PC-9 (cell line): ENCODE measurements around the gene CCL27. TPM values are rescaled to one million over a fixed set of nuclear protein-coding genes. Genes with fewer than 3 reads are reported as not detected.

Experiments used
- BruUV-seq: library from RNA; stranded (reverse); fragments of 400-500 nt; replicated peaks from 2 replicates; lab custom pipeline; 2021; lab: Mats Ljungman, UMichigan
- CTCF ChIA-PET: fragments of 300-600 bp; sonication (Branson Sonifier 250); formaldehyde crosslinking; loops from one replicate; lab custom pipeline; 2022; ENCODE audit warnings: antibody characterized with exemption; lab: Charles Lee
- POLR2A ChIA-PET: fragments of 300-600 bp; sonication (Branson Sonifier 250); formaldehyde crosslinking; loops from one replicate; lab custom pipeline; 2022; ENCODE audit warnings: antibody characterized with exemption; ENCODE audit not compliant: unreplicated experiment; lab: Charles Lee
- DNase-seq, 2 experiments: peaks; one replicate each; pipeline versions ENCODE4 v3.0.0 to v3.0.0-alpha.2; 2015 to 2022; ENCODE audit warnings: mixed read lengths in 1 of 2
- H2AFZ ChIP-seq: fragments of 200-600 bp; sonication (generic); 2 replicates; pipeline ENCODE4 v1.8.1; 2017; ENCODE audit warnings: antibody characterized with exemption
- H3F3A ChIP-seq: fragments of 200-600 bp; sonication (generic); 2 replicates; pipeline ENCODE4 v1.8.1; 2017; ENCODE audit warnings: antibody characterized with exemption, mild to moderate bottlenecking, low read depth; ENCODE audit not compliant: insufficient read depth
- H3K27ac ChIP-seq: fragments of 200-600 bp; sonication (generic); 2 replicates; pipeline ENCODE4 v1.6.1; 2016; ENCODE audit warnings: mixed run types
- H3K27me3 ChIP-seq: fragments of 200-600 bp; sonication (generic); 2 replicates; pipeline ENCODE4 v1.6.1; 2016; ENCODE audit warnings: low read depth, mixed run types; ENCODE audit not compliant: insufficient read depth
- H3K36me3 ChIP-seq: fragments of 200-600 bp; sonication (generic); 2 replicates; pipeline ENCODE4 v1.6.1; 2016; ENCODE audit warnings: low read depth, mixed run types
- H3K4me1 ChIP-seq: fragments of 200-600 bp; sonication (generic); replicated peaks from 2 replicates; pipeline ENCODE4 v1.6.1; 2016; ENCODE audit warnings: mixed run types; ENCODE audit not compliant: insufficient read depth
- H3K4me2 ChIP-seq: fragments of 200-600 bp; sonication (generic); 2 replicates; pipeline ENCODE4 v1.6.1; 2017; ENCODE audit warnings: mixed run types
- H3K4me3 ChIP-seq: fragments of 200-600 bp; sonication (generic); 2 replicates; pipeline ENCODE4 v1.6.1; 2016; ENCODE audit warnings: mixed run types
- H3K79me2 ChIP-seq: fragments of 200-600 bp; sonication (generic); 2 replicates; pipeline ENCODE4 v1.6.1; 2017; ENCODE audit warnings: low read depth, mixed run types
- H3K9me2 ChIP-seq: fragments of 200-600 bp; sonication (generic); 2 replicates; pipeline ENCODE4 v1.8.1; 2017; ENCODE audit warnings: mild to moderate bottlenecking; ENCODE audit not compliant: insufficient read depth
- H3K9me3 ChIP-seq: fragments of 200-600 bp; sonication (generic); 2 replicates; pipeline ENCODE4 v1.8.1; 2016; ENCODE audit warnings: low read depth; ENCODE audit not compliant: insufficient read depth
- H4K20me1 ChIP-seq: fragments of 200-600 bp; sonication (generic); 2 replicates; pipeline ENCODE4 v1.8.1; 2017; ENCODE audit not compliant: insufficient read depth
- CTCF ChIP-seq: fragments of 200-600 bp; sonication (generic); conservative IDR thresholded peaks from 2 replicates; pipeline ENCODE4 v1.6.1; 2017; ENCODE audit warnings: mixed run types, antibody characterized with exemption, mild to moderate bottlenecking, moderate library complexity
- EZH2 ChIP-seq: fragments of 200-600 bp; sonication (generic); IDR thresholded peaks from 2 replicates; pipeline ENCODE4 v1.8.0; 2017; ENCODE audit warnings: antibody characterized with exemption, low read depth
- intact Hi-C: fragments of 100-400 bp; cut with micrococcal nuclease; formaldehyde crosslinking; loops from one replicate; pipeline ENCODE4 v1.10.0; 2022; ENCODE audit not compliant: unreplicated experiment
- total RNA-seq: library from RNA; stranded (reverse); gene quantifications from 2 replicates; pipeline ENCODE4 v1.2.3, GENCODE V29; 2021

Gene CCL27
- total RNA-seq, 1 experiment from 2014 or later: 0.44 TPM

GRCh38 chr9:34638138-34638445, 24.4 kb downstream of the CCL27 start:
- ChIA-PET POLR2A (interaction anchor here (0.6 to 0.7 kb wide), 2 partner anchors 81 to 207 kb away, joined by 3 to 4 read pairs; no protein-coding TSS in a partner anchor), CTCF (interaction anchor here (0.5 to 1.0 kb wide), 2 partner anchors 34 to 54 kb away, joined by 3 to 10 read pairs; no protein-coding TSS in a partner anchor)
- H3K9me3 ChIP-seq: no peaks in the 10 kb centered on the region
- no peaks in the 10 kb centered on the region for H3K27me3 ChIP-seq
- peaks cover 14% of the 10 kb centered on the region for H3K4me1 ChIP-seq
- peak overlapping the region; percentile 82 for H3K4me3 ChIP-seq
- H3K9me2 ChIP-seq: no peaks in the 10 kb centered on the region
- no TSS peak for BruUV-seq
- DNase-seq: no peak
- H3K79me2 ChIP-seq: peaks cover 18% of the 10 kb centered on the region
- H3K27ac ChIP-seq: no peak overlapping the region
- peak overlapping the region; percentile 89 for H2AFZ ChIP-seq
- H4K20me1 ChIP-seq: no peaks in the 10 kb centered on the region
- TF ChIP-seq CTCF: no peak
- TF ChIP-seq EZH2: no peak
- peak overlapping the region; percentile 90 for H3K4me2 ChIP-seq
- peaks cover 10% of the 10 kb centered on the region; the same call in 1 of the 2 replicates for H3F3A ChIP-seq
- no peaks in the 10 kb centered on the region for H3K36me3 ChIP-seq
- intact Hi-C loops: no loop called here

GRCh38 chr9:34637356-34638137, 24.9 kb downstream of the CCL27 start, which contains the start of gene SIGMAR1:
TSS of gene SIGMAR1 (minus strand) at chr9:34637787. CDS start at chr9:34637697, 90 bp downstream.
- BruUV-seq: no TSS peak
- Histone ChIP-seq H3K9me2 (no peaks in the 10 kb centered on the region), H3K27me3 (no peaks in the 10 kb centered on the region), H2AFZ (peak within 1 kb of the TSS; percentile 89), H4K20me1 (no peaks in the 10 kb centered on the region), H3K79me2 (peaks cover 18% of the 10 kb centered on the region), H3F3A (peaks cover 10% of the 10 kb centered on the region; the same call in 1 of the 2 replicates), H3K4me1 (peaks cover 14% of the 10 kb centered on the region), H3K36me3 (no peaks in the 10 kb centered on the region), H3K27ac (no peak within 1 kb of the TSS), H3K4me2 (peak within 1 kb of the TSS; percentile 90), H3K4me3 (peak within 1 kb of the TSS; percentile 82), H3K9me3 (no peaks in the 10 kb centered on the region)
- intact Hi-C loops: loop anchor here (2.0 kb wide), 1 partner anchor 65 kb away; no protein-coding TSS in a partner anchor
- peak; percentile 72 to 89 for DNase-seq
- ChIA-PET CTCF (interaction anchor here (0.5 to 0.6 kb wide), 2 partner anchors 50 to 55 kb away, joined by 3 to 10 read pairs; no protein-coding TSS in a partner anchor), POLR2A (interaction anchor here (0.5 to 0.7 kb wide), 3 partner anchors 29 to 206 kb away, joined by 3 to 4 read pairs (median 4); no protein-coding TSS in a partner anchor)
- TF ChIP-seq EZH2: no peak
- no peak for TF ChIP-seq CTCF

GRCh38 chr9:34636791-34637355, 25.6 kb downstream of the CCL27 start:
- Histone ChIP-seq H3K9me3 (no peaks in the 10 kb centered on the region), H3K36me3 (no peaks in the 10 kb centered on the region), H3K79me2 (peaks cover 18% of the 10 kb centered on the region), H2AFZ (peak overlapping the region; percentile 89), H4K20me1 (no peaks in the 10 kb centered on the region), H3K4me1 (peaks cover 14% of the 10 kb centered on the region), H3K9me2 (no peaks in the 10 kb centered on the region), H3K4me3 (peak overlapping the region; percentile 82), H3K27ac (no peak overlapping the region), H3F3A (peaks cover 10% of the 10 kb centered on the region; the same call in 1 of the 2 replicates), H3K4me2 (peak overlapping the region; percentile 90), H3K27me3 (no peaks in the 10 kb centered on the region)
- TF ChIP-seq CTCF (no peak), EZH2 (no peak)
- intact Hi-C loops: loop anchor here (2.0 kb wide), 1 partner anchor 66 kb away; no protein-coding TSS in a partner anchor
- no TSS peak for BruUV-seq
- CTCF ChIA-PET: interaction anchor here (0.5 to 0.6 kb wide), 2 partner anchors 49 to 58 kb away, joined by 3 read pairs; no protein-coding TSS in a partner anchor
- no peak for DNase-seq
- POLR2A ChIA-PET: no interaction called here
